ENCODE results near the gene RFX1.
A peak's percentile ranks its signal among the peaks of the same experiment; 100 is the strongest.
"Not testable (repeated sequence)": the region's sequence is repeated elsewhere in the genome, so short reads cannot be mapped to it uniquely, and the experiment has no call there.

Gene RFX1

GRCh38 chr19:14006085-14006765 lies at the start of gene RFX1:
Gene RFX1 (minus strand): TSS chr19:14006320. CDS start chr19:13993843, 12,477 bp downstream.
- DNase-seq, result peak; percentile 100

- DNase-seq, result no peak
These were observed 49.3 kb upstream of the RFX1 start for GRCh38 chr19:14055396-14055795.

GRCh38 chr19:14054721-14055120 lies 48.6 kb upstream of the RFX1 start:
- DNase-seq, result no peak

- DNase-seq, result no peak
These were observed 48.0 kb upstream of the RFX1 start for GRCh38 chr19:14054099-14054498.

- DNase-seq, result no peak
These were observed 47.4 kb upstream of the RFX1 start for GRCh38 chr19:14053500-14053899.

- DNase-seq, result no peak
These were observed 46.9 kb upstream of the RFX1 start for GRCh38 chr19:14053032-14053431.

- DNase-seq, result no peak
These were observed 46.4 kb upstream of the RFX1 start for GRCh38 chr19:14052470-14052869.

GRCh38 chr19:14051980-14052379 lies 45.9 kb upstream of the RFX1 start:
- DNase-seq, result no peak

GRCh38 chr19:14050961-14051360 lies 44.8 kb upstream of the RFX1 start:
- DNase-seq, result not testable (repeated sequence)

- DNase-seq, result no peak
These were observed 44.4 kb upstream of the RFX1 start for GRCh38 chr19:14050512-14050911.

GRCh38 chr19:14048443-14049153 lies 42.5 kb upstream of the RFX1 start:
- peak; percentile 82 to 85 (median 85) for DNase-seq

GRCh38 chr19:14047866-14048265 lies 41.7 kb upstream of the RFX1 start:
- not testable (repeated sequence) for DNase-seq

GRCh38 chr19:14042659-14043608 lies 36.8 kb upstream of the RFX1 start:
- peak; percentile 77 to 80 (median 78) for DNase-seq

- DNase-seq, result no peak
These were observed 33.1 kb upstream of the RFX1 start for GRCh38 chr19:14039181-14039580.

GRCh38 chr19:14035706-14036105 lies 29.6 kb upstream of the RFX1 start:
- no peak for DNase-seq

- not testable (repeated sequence) for DNase-seq
These were observed 29.0 kb upstream of the RFX1 start for GRCh38 chr19:14035159-14035558.

GRCh38 chr19:14033946-14034345 lies 27.8 kb upstream of the RFX1 start:
- DNase-seq, result no peak

GRCh38 chr19:14031719-14032480 lies 25.8 kb upstream of the RFX1 start, which contains the start of gene IL27RA:
Gene IL27RA (plus strand): TSS chr19:14031762. CDS start chr19:14031873, 111 bp downstream.
- peak; percentile 60 to 81 (median 71) for DNase-seq

GRCh38 chr19:14030997-14031718 lies 25.0 kb upstream of the RFX1 start:
- no peak for DNase-seq

- DNase-seq, result no peak
These were observed 22.8 kb upstream of the RFX1 start for GRCh38 chr19:14028901-14029300.

- DNase-seq, result no peak
These were observed 21.8 kb upstream of the RFX1 start, which contains the start of gene RLN3 for GRCh38 chr19:14027856-14028450. Gene RLN3 (plus strand): TSS chr19:14028148. CDS start chr19:14028205, 57 bp downstream.

Data from suppressor macrophage treated with lipopolysaccharide for 1 hour (primary cell).